HG02678 (cell line): ENCODE results near the gene BDP1.
A peak's percentile ranks its signal among the peaks of the same experiment; 100 is the strongest.
"Not testable (repeated sequence)": the region's sequence is repeated elsewhere in the genome, so short reads cannot be mapped to it uniquely, and the experiment has no call there.

ENCODE experiments used
- ATAC-seq: cut with Tn5 transposase; IDR thresholded peaks from one replicate; pipeline ENCODE4 v1.9.1; 2021; ENCODE audit warnings: mild to moderate bottlenecking, moderate library complexity; ENCODE audit not compliant: unreplicated experiment

The BDP1 gene

DNA sequence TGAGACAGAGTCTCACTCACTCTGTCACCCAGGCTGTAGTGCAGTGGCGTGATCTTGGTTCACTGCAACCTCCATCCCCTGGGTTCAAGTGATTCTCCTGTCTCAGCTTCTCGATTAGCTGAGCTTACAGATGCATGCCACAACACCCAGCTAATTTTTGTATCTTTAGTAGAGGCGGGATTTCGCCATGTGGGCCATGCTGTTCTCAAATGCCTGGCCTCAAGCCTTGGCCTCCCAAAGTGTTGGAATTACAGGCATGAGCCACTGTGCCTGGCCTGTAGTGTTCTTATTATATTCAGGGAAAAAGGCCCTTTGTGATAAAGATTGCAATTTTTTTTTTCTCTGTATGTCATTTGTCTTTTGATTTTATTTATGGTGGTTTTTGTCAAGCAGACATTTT is 107.7 kb downstream of the BDP1 start:
- no peak for ATAC-seq

DNA sequence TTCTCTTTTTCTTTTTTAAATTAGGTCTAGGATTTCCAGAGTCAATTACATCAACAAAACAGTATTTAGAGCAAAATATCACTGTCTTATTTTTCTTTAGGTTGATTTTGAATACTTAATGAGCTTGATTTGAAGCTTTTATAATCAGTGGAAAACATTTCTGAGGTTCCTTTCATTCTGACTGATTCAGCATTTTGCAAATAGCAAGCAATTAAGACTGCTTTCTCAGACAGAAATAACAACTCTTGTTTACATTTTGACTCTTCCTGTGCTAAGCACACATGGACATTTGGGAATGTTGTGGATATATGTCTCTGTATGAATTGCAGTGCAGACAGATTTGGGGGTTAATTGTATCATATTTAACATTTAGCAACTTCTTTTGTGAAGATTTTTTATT is 109.4 kb downstream of the BDP1 start:
- ATAC-seq = no peak

- no peak for ATAC-seq
These were observed 114.5 kb downstream of the BDP1 start for GRCh38 chr5:71569748-71570509.

- not testable (repeated sequence) for ATAC-seq
These were observed 116.4 kb downstream of the BDP1 start for GRCh38 chr5:71571811-71572210.

- ATAC-seq = no peak
These were observed 118.1 kb downstream of the BDP1 start for GRCh38 chr5:71573591-71573990.

GRCh38 chr5:71575588-71575987 is 120.1 kb downstream of the BDP1 start:
- ATAC-seq = not testable (repeated sequence)

- ATAC-seq = no peak
These were observed 120.8 kb downstream of the BDP1 start for GRCh38 chr5:71576241-71576640.

DNA sequence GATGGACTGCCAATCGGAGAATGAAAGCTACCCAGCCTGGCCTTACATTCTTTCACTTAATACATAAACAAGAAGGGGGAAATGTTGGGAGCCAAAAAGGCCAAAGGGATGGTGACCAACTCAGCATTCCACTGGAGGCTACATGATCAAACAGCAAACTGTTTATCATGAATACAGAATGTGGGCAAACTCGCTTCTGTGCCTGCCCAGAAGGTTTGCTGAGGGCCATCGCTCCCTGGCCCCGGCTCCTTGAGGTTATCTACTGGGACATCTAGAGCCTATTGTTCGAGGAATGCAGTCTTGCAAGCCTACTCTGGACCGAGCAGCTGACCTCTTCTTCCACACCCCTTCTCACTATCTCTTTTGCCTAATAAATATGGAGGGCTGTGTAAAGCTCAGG is 122.4 kb downstream of the BDP1 start:
- ATAC-seq = not testable (repeated sequence)

GRCh38 chr5:71582945-71583584 is 127.6 kb downstream of the BDP1 start:
- ATAC-seq = no peak

DNA sequence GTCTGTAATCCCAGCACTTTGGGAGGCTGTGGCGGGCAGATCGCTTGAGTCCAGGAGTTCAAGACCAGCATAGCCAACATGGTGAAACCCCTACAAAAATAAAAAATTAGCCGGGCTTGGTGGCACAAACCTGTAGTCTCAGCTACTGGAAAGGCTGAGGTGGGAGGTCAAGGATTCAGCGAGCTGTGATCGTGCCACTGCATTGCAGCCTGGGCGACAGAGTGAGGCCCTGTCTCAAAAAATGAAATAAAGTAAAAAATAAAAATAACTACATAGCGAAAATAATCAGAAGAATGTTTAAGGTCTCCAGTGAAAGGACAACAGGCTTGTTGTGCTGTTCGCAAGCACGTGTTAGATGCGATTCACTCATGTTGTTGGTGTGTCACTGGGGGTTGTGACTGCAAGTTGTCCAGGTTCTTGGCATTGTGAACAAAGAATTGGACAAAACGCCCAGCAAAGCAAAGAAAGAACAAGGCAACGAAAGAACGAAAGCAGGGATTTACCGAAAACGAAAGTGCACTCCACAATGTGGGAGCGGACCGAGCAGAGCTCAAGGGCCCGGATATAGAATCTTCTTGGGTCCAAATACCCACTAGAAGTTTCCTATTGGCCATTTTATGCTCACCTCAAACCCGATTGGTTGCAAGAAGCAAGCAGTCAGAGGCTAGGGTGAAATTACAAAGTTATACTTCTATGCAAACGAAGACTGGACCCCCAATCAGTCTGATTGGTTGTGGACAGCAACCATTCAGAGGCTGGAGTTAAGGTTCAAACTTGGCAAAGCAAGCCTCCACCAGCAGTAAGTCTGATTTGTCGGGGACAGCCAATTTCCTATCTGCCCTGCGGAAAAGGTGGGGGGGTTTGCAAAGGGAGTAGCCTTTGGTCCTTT is 130.8 kb downstream of the BDP1 start:
- ATAC-seq = no peak

DNA sequence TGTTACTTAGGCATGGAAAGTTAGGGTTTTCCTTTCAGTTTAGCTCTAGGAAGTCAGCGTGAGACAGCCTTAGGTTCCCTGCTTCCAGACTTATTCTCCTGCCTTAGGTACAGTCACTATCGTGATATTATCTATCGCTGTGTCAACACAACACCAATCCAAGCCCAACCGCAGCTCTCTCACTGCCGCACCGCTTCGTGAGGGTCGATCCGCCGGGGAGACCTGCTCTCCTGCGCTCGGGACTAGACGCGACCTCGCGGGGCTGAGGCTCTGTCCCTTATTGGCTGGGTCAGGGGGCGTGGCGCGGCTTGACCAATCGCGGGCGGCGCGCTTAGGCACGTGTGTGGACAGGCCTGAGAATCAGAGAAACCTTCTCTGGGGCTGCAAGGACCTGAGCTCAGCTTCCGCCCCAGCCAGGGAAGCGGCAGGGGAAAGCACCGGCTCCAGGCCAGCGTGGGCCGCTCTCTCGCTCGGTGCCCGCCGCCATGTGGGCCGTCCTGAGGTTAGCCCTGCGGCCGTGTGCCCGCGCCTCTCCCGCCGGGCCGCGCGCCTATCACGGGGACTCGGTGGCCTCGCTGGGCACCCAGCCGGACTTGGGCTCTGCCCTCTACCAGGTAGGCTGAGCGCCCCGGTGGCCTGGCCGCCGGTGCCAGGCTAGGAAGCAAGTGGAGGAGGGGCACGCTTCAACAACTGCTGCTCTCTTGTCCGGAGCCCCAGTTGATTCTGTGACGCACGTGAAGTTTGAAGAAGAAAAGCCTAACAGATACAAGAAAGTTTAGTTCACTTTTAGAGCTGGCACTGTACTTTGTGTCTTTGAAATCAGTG is 131.7 kb downstream of the BDP1 start, which contains the start of gene MCCC2:
Gene MCCC2, plus strand, starts transcription at position 400 of the 825 bp plus-strand sequence. Its CDS starts 86 bp downstream, at position 486.
- ATAC-seq = peak; percentile 98

DNA sequence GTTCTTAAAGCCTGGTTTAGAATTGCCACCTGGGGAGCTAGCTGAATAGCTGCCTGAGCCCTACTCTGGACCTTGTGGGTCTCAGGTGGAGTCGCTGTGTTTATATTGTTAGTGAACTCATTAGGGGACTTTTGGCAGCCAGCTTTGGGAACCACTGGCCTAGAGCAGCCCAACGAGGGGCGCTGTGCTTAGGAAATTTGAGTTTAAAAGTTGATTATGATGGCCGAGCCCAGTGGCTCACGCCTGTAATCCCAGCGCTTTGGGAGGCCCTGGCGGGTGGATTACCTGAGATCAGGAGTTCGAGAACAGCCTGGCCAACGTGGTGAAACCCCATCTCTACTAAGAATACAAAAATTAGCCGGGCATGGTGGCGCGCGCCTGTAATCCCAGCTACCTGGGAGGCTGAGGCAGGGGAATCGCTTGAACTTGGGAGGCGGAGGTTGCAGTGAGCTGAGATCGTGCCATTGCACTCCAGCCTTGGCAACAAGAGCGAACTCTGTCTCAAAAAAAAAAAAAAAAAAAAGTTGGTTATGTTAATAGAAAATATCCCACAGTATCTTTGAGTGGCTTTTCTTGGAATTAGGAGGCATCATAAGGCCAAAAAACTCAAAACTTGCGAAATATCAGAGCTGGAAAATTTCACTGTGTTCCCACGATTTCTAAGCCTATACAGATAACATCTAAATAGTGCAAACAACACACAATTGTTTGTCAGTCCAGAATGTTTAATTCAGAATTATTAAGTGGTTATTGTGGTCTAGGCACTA is 132.5 kb downstream of the BDP1 start:
- ATAC-seq = peak; percentile 10

- ATAC-seq = no peak
These were observed 133.1 kb downstream of the BDP1 start for GRCh38 chr5:71588533-71588885.

GRCh38 chr5:71589903-71590302 is 134.5 kb downstream of the BDP1 start:
- ATAC-seq = no peak

DNA sequence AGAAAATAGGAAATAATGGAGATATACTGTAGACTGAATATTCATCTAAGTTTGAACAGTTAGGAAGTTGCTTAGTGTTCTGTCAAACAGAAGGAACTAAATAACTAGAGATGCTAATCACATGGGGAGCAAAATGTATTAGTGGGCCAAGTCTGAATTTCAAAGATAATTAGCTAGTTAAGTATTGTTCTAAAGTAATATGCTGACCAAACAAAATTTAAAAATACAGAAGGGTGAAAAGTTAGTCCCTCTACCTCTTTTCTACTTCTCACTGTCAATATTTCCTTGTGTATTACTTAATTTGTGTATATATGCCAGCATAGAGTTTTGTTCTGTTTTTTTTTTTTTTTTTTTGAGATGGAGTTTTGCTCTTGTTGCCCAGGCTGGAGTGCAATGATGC is 135.6 kb downstream of the BDP1 start:
- no peak for ATAC-seq

- no peak for ATAC-seq
These were observed 140.7 kb downstream of the BDP1 start for GRCh38 chr5:71596169-71596568.

DNA sequence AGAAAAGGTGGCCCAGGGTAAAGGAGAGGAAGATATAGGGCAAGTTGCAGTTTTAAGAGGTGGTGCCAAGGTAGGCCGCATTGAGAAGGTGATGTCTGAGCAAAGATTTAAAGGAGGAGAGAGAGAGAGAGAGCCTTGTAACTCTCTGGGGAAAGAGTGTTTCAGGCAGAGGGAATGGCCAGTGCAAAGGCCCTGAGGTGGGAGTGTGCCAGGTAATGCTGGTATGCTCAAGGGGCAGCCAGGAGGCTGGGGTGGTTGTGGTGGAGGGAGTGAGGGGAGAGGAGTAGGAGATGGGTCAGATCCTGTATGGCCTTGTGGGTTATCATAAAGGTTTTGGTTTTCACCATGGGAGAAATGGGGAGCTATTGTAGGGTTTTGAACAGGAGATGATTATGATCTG is 141.6 kb downstream of the BDP1 start:
- no peak for ATAC-seq

DNA sequence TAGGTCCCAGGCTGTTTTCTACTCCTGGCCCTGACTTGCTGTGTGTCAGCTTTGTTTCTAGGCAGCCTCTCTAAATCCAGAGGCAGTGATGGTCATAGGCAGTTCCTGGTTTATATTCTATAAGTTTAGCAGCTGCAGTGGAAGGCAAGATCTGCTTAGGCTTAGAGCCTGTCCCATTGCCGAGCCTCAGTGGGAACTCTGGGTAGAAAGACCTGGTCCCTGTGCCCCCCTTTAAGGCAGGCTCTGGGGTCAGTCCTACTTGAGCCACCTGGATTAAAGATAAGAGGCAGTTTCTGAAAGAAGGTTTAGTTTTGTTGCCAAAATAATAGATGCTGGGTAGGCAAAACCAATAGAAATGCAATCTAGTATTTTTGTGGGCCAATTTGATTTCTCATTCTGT is 145.3 kb downstream of the BDP1 start:
- no peak for ATAC-seq

DNA sequence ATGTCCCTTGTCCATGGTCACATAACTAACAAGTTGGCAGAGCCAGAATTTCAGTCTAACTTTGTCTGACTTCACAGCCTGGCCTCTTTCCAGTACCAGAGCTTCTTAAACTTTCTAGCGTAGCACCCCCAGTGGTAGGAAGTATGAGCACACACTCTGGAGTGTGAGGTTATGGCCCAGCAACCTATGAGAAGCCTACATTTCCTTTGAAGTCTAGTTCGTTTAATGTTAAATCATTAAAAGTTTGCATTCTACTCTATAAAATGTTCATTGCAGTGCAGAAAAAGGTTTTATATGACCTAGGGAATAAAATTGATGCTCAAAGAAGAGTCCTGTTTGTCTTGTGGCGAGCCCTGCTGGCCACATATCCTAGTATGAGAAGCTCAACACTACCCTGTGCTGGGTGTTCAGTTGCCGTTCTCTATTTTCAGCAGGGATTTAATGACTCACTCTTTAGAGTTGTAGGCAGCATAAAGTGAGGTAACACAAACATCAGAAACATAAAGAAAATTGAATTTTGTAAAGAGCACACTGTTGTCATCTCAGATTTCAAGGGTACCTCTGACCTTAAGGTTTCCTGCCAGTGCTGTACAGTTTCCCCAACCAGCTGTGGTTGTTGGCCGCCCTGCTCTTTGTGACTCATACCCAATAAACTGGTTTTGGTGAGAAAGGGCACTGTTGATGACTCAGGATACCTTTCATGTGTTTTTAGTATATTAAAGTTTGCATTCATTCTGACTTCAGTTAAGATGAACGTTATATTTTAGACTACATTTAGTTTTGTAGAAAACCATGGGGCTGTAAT is 146.0 kb downstream of the BDP1 start:
- ATAC-seq = peak; percentile 96
